ENCODE data around the gene PRG3.
A peak's percentile ranks its signal among the peaks of the same experiment; 100 is the strongest.

The PRG3 gene

DNA sequence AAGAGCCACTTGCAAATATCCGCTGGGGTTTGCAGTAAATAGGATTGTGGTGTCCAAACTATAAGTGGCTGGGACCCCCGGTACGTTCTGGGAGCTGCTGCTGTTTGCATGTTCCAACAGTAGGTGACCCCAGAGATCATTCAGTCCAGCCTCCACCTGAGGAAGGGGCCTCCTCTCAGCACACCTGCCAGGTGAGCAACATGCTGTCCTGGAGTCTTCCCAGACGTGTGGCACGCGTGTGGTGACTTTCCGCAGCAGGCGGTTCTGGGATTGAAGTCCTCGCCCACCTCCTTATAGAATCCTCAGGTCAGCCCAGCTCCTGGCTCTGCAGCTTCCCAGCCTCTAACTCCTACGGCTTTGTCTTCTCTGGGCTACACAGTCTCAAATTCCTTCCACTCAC, 36.1 kb downstream of the PRG3 start:
- Histone ChIP-seq H3K4me3 (replicated peaks; ENCODE audit: low read depth, low read length) (no peak overlapping the region), H3K27me3 (replicated peaks; ENCODE audit: control insufficient read depth, insufficient read depth, low read length) (no peaks in the 10 kb centered on the region), H3K36me3 (ENCODE audit: control insufficient read depth, insufficient read depth, low read length) (no peaks in the 10 kb centered on the region)
- TF ChIP-seq, protein P1, sequence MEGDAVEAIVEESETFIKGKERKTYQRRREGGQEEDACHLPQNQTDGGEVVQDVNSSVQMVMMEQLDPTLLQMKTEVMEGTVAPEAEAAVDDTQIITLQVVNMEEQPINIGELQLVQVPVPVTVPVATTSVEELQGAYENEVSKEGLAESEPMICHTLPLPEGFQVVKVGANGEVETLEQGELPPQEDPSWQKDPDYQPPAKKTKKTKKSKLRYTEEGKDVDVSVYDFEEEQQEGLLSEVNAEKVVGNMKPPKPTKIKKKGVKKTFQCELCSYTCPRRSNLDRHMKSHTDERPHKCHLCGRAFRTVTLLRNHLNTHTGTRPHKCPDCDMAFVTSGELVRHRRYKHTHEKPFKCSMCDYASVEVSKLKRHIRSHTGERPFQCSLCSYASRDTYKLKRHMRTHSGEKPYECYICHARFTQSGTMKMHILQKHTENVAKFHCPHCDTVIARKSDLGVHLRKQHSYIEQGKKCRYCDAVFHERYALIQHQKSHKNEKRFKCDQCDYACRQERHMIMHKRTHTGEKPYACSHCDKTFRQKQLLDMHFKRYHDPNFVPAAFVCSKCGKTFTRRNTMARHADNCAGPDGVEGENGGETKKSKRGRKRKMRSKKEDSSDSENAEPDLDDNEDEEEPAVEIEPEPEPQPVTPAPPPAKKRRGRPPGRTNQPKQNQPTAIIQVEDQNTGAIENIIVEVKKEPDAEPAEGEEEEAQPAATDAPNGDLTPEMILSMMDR (IDR thresholded peaks at IDR 0.05; ENCODE audit: insufficient read depth, low read length, poor library complexity, severe bottlenecking), result peak; percentile 1
- no peak for DNase-seq (ENCODE audit: extremely low read depth, insufficient read length)

DNA sequence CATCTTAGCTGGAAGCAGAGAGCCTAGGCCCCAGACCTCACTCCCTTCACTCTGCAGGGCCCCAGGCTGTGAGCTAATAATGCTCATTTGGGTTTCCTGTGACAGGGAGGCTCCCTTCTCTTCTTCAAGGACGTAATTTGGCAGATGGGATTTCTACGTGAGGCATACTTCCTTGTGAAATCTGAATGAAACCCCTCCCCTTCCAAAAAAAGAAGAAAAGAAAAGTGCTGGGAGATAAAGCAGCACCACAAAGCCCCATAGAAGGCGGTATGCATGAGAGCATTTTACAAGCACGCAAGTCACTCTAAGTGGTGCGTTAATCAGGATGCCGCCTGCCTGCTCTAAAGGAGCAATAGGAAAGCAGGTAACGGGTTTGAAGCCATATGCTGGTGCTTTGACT, 37.1 kb downstream of the PRG3 start:
- DNase-seq (ENCODE audit: extremely low read depth, insufficient read length), result no peak
- no peak overlapping the region for H3K4me3 ChIP-seq (replicated peaks; ENCODE audit: low read depth, low read length)
- TF ChIP-seq, protein P1 (IDR thresholded peaks at IDR 0.05; ENCODE audit: insufficient read depth, low read length, poor library complexity, severe bottlenecking), result no peak
- no peaks in the 10 kb centered on the region for H3K27me3 ChIP-seq (replicated peaks; ENCODE audit: control insufficient read depth, insufficient read depth, low read length)
- H3K36me3 ChIP-seq (ENCODE audit: control insufficient read depth, insufficient read depth, low read length), result no peaks in the 10 kb centered on the region

DNA sequence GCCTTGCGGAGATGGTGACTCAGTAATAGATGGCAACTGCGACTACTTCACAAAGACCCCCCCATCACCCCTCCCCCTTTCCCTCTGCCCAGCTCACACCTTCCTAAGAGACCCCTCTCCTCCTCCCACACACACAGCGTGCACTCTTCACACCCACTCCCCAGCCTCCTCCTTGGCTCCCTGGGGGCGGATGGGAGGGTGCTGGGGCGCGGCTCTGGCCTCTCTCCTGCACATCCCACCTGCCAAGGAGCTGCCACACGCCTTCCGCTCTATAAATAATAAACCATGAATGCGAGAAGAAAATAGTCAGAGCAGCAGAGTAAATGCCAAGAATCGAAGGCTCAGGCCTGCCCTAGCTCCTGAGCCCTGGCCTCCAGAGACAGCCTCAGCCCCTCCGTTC, 38.2 kb downstream of the PRG3 start:
- Histone ChIP-seq H3K4me3 (replicated peaks; ENCODE audit: low read depth, low read length) (no peak overlapping the region), H3K36me3 (ENCODE audit: control insufficient read depth, insufficient read depth, low read length) (no peaks in the 10 kb centered on the region), H3K27me3 (replicated peaks; ENCODE audit: control insufficient read depth, insufficient read depth, low read length) (no peaks in the 10 kb centered on the region)
- TF ChIP-seq, protein P1 (IDR thresholded peaks at IDR 0.05; ENCODE audit: insufficient read depth, low read length, poor library complexity, severe bottlenecking), result no peak
- DNase-seq (ENCODE audit: extremely low read depth, insufficient read length), result no peak

DNA sequence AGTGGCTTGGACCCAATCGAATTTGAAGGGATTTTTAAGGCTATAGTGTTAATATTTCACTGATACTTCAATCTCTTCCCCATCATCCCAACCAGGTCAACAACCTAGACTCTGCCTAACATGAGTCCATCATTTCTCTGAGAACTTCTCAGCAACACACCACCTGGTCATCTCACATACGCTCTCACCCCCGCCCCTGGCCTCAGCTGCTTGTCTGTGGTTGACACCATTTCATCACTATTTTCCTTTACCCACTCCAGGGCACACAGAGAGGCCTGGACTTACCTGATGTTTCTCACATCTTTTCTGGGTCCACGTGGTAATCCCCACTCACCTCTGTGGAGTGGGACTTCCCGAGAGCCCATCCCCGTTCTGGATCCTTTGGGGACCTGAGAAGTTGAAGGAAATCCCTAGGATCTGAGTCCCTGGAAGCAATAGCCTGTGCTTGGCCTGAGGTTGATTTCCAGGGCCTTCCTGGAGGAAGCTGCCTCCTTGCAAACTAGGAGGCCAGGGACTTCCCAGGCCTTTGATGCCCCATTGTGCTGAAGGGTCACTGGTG, 39.6 kb downstream of the PRG3 start:
- Histone ChIP-seq H3K27me3 (replicated peaks; ENCODE audit: control insufficient read depth, insufficient read depth, low read length) (no peaks in the 10 kb centered on the region), H3K36me3 (ENCODE audit: control insufficient read depth, insufficient read depth, low read length) (no peaks in the 10 kb centered on the region), H3K4me3 (replicated peaks; ENCODE audit: low read depth, low read length) (no peak overlapping the region)
- DNase-seq (ENCODE audit: extremely low read depth, insufficient read length), result no peak
- TF ChIP-seq, protein P1 (IDR thresholded peaks at IDR 0.05; ENCODE audit: insufficient read depth, low read length, poor library complexity, severe bottlenecking), result no peak

DNA sequence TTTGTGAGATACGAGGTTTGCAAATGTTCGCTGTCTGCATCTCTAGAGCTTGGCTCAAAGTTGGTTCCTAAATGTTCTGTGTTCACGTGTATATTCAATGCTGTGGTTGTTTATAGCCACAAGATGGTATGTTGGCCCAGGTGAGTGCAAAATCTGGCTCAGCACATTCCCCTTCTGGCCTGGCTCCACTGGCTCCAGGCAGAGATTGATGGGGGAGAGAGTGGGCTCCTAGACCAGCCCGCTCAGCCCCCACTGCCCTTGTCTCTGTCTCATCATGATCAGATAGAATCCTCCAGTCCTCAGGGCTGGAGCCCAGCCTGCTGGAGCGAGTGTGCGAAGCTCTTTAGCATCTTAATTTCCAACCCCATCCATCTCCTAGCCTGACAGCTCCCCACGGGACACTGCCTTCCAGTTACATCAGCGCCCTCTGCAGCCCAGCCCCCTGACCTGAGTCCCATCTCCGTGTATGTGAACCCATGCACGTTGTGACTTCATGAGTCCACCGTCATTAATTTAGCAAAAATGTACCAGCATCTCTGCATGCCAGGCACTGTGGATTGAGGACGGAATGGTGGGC, 40.8 kb downstream of the PRG3 start:
- TF ChIP-seq, protein P1 (IDR thresholded peaks at IDR 0.05; ENCODE audit: insufficient read depth, low read length, poor library complexity, severe bottlenecking), result no peak
- no peak for DNase-seq (ENCODE audit: extremely low read depth, insufficient read length)
- Histone ChIP-seq H3K27me3 (replicated peaks; ENCODE audit: control insufficient read depth, insufficient read depth, low read length) (no peaks in the 10 kb centered on the region), H3K36me3 (ENCODE audit: control insufficient read depth, insufficient read depth, low read length) (no peaks in the 10 kb centered on the region), H3K4me3 (replicated peaks; ENCODE audit: low read depth, low read length) (no peak overlapping the region)

DNA sequence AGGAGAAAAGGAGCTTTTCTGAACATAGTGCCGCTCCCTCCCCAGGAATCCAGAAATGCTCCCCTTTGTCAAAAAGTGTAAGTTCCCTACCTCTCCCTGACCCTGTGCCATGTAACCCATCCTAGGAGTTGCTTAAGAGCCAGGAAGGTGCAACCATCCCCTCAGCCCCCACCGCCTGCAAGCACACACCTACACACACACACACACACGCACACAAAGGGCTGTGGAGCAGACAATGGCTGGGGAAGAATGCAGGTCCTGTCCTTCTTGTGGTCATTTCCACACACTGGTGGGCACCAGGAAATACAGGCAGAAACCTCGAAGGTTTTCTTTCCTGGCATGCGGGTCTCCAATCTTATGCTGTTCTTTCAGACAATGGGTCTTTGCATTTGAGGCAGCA, 41.6 kb downstream of the PRG3 start:
- Histone ChIP-seq H3K36me3 (ENCODE audit: control insufficient read depth, insufficient read depth, low read length) (no peaks in the 10 kb centered on the region), H3K27me3 (replicated peaks; ENCODE audit: control insufficient read depth, insufficient read depth, low read length) (no peaks in the 10 kb centered on the region), H3K4me3 (replicated peaks; ENCODE audit: low read depth, low read length) (no peak overlapping the region)
- TF ChIP-seq, protein P1 (IDR thresholded peaks at IDR 0.05; ENCODE audit: insufficient read depth, low read length, poor library complexity, severe bottlenecking), result no peak
- no peak for DNase-seq (ENCODE audit: extremely low read depth, insufficient read length)

All from GM06990 (cell line).